NCI-H128 (cell line): ENCODE data around the gene DHX30.
"Not testable (repeated sequence)": the region's sequence is repeated elsewhere in the genome, so short reads cannot be mapped to it uniquely, and the experiment has no call there.

Experiments used
- DNase-seq: peaks from one replicate; lab custom pipeline; 2025; ENCODE audit not compliant: unreplicated experiment; lab: John Stamatoyannopoulos, UW

DHX30 gene

GRCh38 chr3:47813551-47814177 is 10.7 kb downstream of the DHX30 start:
- no peak for DNase-seq

- no peak for DNase-seq
Measured at GRCh38 chr3:47817609-47818008, 14.7 kb downstream of the DHX30 start.

GRCh38 chr3:47824541-47825473 is 21.9 kb downstream of the DHX30 start:
- DNase-seq: peak; percentile 28

GRCh38 chr3:47825590-47825989 is 22.7 kb downstream of the DHX30 start:
- no peak for DNase-seq

- not testable (repeated sequence) for DNase-seq
Measured at GRCh38 chr3:47829482-47829881, 26.5 kb downstream of the DHX30 start.

GRCh38 chr3:47836986-47837385 is 34.0 kb downstream of the DHX30 start:
- DNase-seq: no peak

- no peak for DNase-seq
Measured at GRCh38 chr3:47838503-47838902, 35.6 kb downstream of the DHX30 start.

- DNase-seq: no peak
Measured at GRCh38 chr3:47841786-47842349, 38.9 kb downstream of the DHX30 start.

- no peak for DNase-seq
Measured at GRCh38 chr3:47846186-47846879, 43.4 kb downstream of the DHX30 start.

- DNase-seq: no peak
Measured at GRCh38 chr3:47846880-47847248, 43.9 kb downstream of the DHX30 start.

- no peak for DNase-seq
Measured at GRCh38 chr3:47847260-47847659, 44.3 kb downstream of the DHX30 start.

GRCh38 chr3:47847801-47848518 is 45.0 kb downstream of the DHX30 start:
- no peak for DNase-seq

GRCh38 chr3:47848599-47849117 is 45.7 kb downstream of the DHX30 start:
- no peak for DNase-seq

GRCh38 chr3:47849186-47849698 is 46.3 kb downstream of the DHX30 start:
- DNase-seq: no peak

GRCh38 chr3:47849699-47850563 is 47.0 kb downstream of the DHX30 start:
- DNase-seq: no peak

- DNase-seq: no peak
Measured at GRCh38 chr3:47850564-47851410, 47.8 kb downstream of the DHX30 start.

GRCh38 chr3:47851888-47852603 is 49.1 kb downstream of the DHX30 start:
- DNase-seq: no peak
